HS-5 (cell line): Measurements from ENCODE around the gene FHIT.
"Not testable (repeated sequence)": the region's sequence is repeated elsewhere in the genome, so short reads cannot be mapped to it uniquely, and the experiment has no call there.

Experiments
- DNase-seq: peaks from one replicate; pipeline ENCODE4 v3.0.0-alpha.2; 2012; ENCODE audit warnings: low read depth

FHIT gene

DNA sequence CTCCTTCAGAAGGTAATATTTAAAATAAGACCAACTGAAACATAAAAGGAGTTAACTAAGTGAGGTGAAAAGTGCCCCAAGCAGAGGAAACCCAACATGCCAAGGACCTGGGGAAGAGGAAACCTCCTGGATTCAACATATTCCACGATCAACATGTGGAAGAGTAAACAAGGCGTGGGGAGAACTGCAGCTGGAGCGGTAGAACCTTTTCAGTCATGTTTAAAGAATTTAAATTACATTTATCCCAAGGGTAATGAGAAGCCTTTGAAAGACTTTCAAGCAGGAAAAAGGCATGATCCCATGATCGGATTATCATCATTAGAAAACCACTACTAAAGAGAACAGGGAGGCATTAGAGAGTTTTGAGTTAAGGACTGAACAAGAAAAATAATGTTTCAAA, 330.7 kb downstream of the FHIT start:
- DNase-seq: no peak

GRCh38 chr3:60919296-60919695, 332.0 kb downstream of the FHIT start:
- DNase-seq: no peak

DNA sequence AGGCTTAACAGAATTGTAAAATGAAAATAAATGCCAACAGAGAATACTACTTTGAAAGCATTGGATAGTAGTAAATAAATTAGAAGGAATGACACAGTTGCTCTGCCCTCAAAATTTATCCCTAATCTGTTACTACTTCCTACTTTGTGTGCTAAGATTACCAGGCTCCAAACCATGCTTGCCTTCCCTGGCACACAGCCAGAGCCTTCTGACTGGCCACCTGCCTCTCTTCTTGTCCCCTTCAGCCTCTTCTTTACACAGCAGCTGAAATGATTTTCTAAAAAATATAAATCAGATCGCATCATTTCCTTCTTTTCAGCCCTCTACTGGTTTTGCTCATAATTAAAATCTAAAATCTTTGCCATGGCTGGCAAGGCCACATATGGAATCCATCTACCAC, 334.1 kb downstream of the FHIT start:
- no peak for DNase-seq

DNA sequence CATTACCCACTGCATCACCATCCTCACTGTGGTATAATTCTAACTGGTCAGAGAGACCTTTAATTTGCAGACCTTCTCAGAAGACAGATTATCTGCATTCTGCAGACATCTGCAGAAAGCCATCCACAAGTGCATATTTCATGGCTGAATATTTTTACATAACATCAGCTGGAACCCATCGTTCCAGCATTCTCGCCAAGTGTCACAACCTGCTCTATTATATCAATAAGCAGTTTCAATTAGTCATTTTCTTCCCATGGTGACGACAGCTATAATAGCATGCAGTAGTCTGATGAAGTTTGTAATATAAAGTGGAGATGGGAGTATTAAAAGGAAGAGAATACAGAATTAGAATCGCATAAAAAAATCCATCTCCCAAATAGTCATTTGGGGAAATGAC, 334.7 kb downstream of the FHIT start:
- DNase-seq: no peak

GRCh38 chr3:60913474-60913873, 337.8 kb downstream of the FHIT start:
- DNase-seq: no peak

DNA sequence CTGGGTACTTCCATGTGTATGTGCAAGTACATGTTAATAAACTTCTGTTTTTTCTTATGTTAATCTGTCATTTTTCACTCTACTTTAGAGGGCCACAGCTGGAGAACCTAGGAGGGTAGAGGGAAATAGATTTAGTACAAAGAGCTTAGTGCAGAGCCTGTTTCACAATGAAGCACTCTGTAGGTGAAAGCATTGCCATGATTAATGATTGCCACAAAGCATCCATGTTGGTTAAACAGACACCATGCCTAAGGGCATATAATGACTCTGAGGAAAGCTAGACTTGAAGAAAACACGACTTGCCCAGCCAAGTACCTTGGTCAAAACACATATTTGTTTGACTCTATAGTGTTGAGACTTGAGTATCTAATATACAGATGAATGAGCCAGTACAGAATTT, 338.4 kb downstream of the FHIT start:
- no peak for DNase-seq

GRCh38 chr3:60912142-60912541, 339.1 kb downstream of the FHIT start:
- no peak for DNase-seq

DNA sequence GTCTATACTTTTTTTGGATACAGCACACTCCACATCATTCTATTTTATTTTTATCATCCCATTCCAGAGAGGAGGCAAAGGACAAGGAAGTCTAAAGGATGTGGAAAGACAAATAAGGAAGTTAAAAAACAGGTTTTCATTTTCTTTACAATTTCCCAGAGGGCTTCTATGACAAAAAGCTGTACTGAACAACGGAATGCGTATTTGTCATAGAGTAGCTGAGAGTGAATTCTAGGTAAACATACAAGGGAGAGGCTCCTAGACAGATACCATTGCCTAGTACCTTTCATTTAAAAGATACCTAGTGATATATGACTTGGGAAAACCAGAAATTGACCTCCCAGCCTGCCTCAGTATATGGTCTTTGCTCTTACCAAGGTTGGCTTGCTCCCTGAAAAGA, 341.7 kb downstream of the FHIT start:
- no peak for DNase-seq

DNA sequence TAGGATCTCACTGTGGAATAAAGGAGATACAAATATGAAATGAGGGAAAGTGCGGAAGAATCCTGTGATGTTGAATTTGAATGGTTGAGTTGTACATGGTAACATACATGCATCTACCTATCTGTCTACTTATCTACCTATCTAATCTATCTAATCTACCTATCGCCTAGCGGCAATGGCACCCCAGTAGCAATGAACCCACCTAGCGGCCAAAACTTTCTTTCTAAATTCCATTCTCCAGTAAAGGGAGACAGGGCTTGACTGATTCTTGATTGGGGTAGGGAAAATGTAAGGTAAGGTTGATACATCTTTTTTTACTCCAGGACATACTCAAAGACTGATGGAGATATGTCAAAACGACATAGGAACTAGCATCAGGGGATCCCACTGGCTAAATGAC, 345.0 kb downstream of the FHIT start:
- no peak for DNase-seq

DNA sequence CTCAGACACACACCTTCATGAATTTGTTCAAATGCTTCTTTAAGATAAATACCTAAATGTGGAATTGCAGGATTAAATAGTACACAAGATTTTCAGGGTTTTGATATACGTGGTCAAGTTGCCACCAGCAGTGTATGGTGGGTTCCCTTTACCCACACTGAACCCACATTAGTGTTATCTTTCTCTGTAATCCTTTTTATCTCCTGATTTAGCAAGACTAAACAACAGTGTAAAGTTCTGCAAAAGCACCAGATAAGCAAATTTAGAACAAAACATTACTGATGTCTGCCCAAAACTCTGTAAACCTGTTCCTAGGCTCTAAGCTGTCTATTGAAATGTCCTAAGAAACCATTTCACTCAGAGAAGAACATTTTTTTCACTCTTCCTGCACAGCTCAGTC, 352.9 kb downstream of the FHIT start:
- DNase-seq: no peak

GRCh38 chr3:60893946-60894345, 357.3 kb downstream of the FHIT start:
- DNase-seq: no peak

DNA sequence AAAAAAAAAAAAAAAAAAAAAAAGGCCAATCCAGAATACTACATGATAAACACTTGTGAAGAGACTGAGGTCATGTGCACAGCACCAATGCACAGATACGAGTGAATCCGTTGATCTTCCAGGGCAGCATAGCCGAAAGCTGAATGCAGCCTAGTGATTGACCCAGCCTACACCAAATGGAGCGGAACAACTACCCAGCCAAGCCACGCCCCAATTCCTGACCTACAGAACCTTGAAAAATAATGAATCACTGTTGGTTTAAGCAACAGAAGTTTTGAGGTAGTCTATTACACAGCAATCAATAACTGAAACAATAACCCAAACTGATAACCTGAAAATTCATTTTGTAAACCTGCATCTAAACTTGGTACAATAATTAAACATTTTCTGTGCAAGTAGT, 361.0 kb downstream of the FHIT start:
- DNase-seq: no peak

GRCh38 chr3:60888952-60889351, 362.3 kb downstream of the FHIT start:
- DNase-seq: not testable (repeated sequence)

DNA sequence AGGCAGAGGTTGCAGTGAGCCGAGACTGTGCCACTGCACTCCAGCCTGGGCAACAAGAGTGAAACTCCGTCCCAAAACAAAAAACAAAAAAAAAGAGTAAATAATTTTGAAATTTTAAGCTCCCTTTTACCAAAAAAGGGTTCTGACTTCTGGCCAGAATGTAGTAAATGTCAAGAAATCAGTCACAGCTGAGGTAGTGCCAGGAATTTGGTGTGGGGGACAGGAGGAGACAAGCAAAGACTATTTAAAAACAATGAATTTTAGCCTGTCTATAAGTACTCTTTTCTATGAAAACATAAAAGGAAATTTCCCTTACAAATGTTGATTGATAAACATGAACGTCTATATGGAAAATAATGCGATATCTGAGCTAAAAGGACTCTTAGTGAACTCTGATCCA, 363.7 kb downstream of the FHIT start:
- DNase-seq: no peak

GRCh38 chr3:60886518-60886917, 364.7 kb downstream of the FHIT start:
- DNase-seq: no peak

DNA sequence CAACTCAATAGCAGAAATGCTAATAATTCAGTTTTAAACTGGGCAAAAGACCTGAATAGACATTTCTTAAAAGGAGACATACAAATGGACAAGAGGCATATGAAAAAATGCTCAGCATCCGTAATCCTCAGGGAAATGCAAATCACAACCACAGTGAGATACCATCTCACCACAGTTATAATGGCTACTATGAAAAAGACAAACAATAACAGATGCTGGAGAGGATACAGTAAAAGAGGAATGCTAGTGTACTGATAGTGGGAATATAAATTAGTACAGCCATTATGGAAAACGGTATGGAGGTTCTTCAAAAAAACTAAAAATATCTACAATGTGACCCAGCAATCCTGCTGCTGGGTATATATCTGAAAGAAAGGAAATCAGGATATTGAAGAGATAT, 367.2 kb downstream of the FHIT start:
- no peak for DNase-seq

- no peak for DNase-seq
Observed at GRCh38 chr3:60877188-60877587, 374.1 kb downstream of the FHIT start.

GRCh38 chr3:60870396-60870795, 380.9 kb downstream of the FHIT start:
- no peak for DNase-seq

DNA sequence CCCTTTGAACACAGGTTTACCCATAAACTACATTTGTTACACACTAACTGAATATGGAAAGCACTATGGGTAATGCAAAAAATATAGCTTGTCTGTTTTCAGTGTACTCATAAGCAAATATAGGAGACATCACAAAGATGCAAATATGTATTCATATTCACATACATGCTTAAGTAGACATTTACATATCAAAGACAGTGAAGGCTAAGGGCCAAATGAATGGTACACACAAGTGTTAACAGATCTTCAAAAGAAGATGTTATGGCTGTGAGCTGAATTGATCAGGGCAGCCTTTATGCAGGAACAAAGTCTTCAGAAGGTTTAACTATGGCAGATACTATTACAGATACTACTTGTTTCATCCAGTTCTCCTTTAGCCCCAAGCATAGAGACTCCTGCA, 384.1 kb downstream of the FHIT start:
- no peak for DNase-seq

DNA sequence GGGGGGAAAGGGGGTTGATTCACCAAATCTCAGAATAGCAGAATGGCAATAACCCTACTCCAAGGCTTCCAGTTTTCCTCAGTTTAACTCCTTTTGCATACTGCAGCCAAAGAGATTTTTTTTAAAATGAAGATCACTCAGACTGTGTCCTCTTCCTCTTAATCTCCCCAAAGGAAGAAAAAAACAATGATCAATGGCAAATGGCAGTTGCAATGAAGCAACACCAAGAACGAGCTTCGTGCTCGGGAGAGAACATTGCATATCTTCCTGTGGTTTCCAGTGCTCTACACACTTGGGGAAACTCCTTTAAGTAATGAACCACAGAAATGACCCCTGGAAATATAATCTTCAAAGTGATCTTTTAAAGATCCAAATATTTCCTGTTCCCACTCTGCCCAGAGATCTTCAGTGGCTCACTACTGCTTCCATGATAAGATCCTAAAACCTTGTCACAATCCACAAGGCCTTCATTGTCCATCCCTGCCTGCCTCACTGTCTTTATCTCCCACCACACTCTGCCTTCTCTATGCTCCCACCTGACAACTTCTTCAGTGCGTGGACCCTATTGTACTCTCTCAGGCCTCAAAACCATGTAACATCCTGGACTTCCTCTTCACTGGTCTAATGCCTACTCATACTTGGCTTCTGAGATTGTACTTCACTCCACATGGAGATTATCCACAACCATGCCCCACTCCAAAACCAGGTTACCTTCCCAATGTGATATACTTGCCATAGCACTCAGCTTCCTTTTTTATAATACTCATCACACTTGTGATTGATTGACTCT, 394.8 kb downstream of the FHIT start:
- DNase-seq: no peak

DNA sequence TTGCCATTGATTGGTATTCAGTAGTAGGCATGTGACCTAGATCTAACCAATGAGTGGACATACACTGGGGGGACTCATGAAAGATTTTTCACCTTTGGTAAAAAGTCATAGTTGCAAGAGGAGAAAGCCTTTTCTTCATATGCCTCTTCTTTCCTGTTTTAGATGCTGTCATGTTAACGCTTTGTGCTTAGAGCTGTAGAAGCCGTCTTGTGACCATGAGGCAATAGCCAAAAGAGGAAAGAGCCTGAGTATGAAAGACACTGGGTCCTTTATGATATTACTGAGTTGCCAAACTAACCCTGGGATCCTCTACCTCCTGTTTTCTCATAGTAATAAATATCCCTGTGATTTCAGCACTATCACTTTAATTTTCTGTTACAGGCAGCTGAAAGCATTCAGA, 396.0 kb downstream of the FHIT start:
- DNase-seq: no peak

DNA sequence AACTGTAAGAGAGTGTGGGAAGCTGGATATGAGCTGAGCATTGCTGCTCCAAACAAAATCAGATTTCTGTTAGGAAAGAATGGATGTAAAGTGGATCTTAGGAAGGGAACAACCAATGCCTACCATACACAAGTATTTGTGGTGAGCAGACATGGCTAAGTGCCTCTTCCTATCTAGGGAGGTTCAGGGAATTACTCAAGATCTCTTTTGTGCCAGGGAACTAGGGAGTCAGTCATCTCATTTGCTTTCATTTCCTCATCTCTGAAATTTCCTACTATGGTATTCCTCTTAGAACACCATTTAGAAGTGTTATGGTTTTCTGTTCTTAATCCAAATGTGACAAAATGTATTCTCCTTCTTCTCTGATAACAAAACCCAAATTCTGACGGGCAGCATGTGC, 396.5 kb downstream of the FHIT start:
- no peak for DNase-seq

- DNase-seq: no peak
Observed at GRCh38 chr3:60847791-60848190, 403.5 kb downstream of the FHIT start.

DNA sequence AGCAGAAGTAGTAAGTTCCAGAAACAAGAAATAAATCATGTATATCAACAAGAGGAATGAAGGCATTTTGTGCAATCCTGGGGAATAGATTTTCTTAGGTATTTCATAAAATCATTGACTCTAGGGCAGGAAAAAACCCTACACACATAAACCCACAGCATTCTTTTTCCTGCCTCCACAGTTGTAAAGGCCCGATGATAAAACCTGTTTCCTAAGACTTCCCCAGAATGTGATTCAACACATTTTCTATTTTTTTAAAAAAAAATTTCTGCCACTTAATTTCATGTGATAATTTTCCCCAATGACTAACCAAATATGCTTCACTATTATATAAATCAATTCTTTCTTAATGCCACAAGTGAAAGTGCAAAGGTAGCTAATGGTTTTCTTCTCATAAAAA, 407.0 kb downstream of the FHIT start:
- no peak for DNase-seq

DNA sequence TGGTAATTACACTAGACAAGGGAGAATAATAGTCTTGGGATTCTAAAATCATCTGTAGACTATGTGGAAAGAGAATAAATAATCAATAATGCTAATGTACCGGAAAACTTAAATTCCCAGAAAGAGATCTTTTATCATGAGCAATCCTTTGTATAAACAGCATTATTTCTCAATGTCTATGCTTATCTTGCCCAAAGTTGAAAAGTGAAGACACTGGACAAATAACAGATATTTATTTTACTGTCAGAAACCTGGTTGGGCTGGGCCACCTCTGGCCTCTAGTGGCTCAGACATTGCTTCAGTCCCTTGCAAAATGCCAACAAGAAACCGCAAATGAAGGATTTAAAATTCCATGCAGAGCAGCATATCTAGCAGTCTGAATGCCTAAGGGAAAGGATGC, 409.9 kb downstream of the FHIT start:
- DNase-seq: no peak
